PC-9 (cell line): ENCODE measurements around the gene LCN10. TPM values are rescaled to one million over a fixed set of nuclear protein-coding genes. Genes with fewer than 3 reads are reported as not detected.

Experiments
- BruUV-seq: library from RNA; stranded (reverse); fragments of 400-500 nt; replicated peaks from 2 replicates; lab custom pipeline; 2021; lab: Mats Ljungman, UMichigan
- CTCF ChIA-PET: fragments of 300-600 bp; sonication (Branson Sonifier 250); formaldehyde crosslinking; loops from one replicate; lab custom pipeline; 2022; ENCODE audit warnings: antibody characterized with exemption; lab: Charles Lee
- POLR2A ChIA-PET: fragments of 300-600 bp; sonication (Branson Sonifier 250); formaldehyde crosslinking; loops from one replicate; lab custom pipeline; 2022; ENCODE audit warnings: antibody characterized with exemption; ENCODE audit not compliant: unreplicated experiment; lab: Charles Lee
- DNase-seq, 2 experiments: peaks; one replicate each; pipeline versions ENCODE4 v3.0.0 to v3.0.0-alpha.2; 2015 to 2022; ENCODE audit warnings: mixed read lengths in 1 of 2
- H2AFZ ChIP-seq: fragments of 200-600 bp; sonication (generic); 2 replicates; pipeline ENCODE4 v1.8.1; 2017; ENCODE audit warnings: antibody characterized with exemption
- H3F3A ChIP-seq: fragments of 200-600 bp; sonication (generic); 2 replicates; pipeline ENCODE4 v1.8.1; 2017; ENCODE audit warnings: antibody characterized with exemption, mild to moderate bottlenecking, low read depth; ENCODE audit not compliant: insufficient read depth
- H3K27ac ChIP-seq: fragments of 200-600 bp; sonication (generic); 2 replicates; pipeline ENCODE4 v1.6.1; 2016; ENCODE audit warnings: mixed run types
- H3K27me3 ChIP-seq: fragments of 200-600 bp; sonication (generic); 2 replicates; pipeline ENCODE4 v1.6.1; 2016; ENCODE audit warnings: low read depth, mixed run types; ENCODE audit not compliant: insufficient read depth
- H3K36me3 ChIP-seq: fragments of 200-600 bp; sonication (generic); 2 replicates; pipeline ENCODE4 v1.6.1; 2016; ENCODE audit warnings: low read depth, mixed run types
- H3K4me1 ChIP-seq: fragments of 200-600 bp; sonication (generic); replicated peaks from 2 replicates; pipeline ENCODE4 v1.6.1; 2016; ENCODE audit warnings: mixed run types; ENCODE audit not compliant: insufficient read depth
- H3K4me2 ChIP-seq: fragments of 200-600 bp; sonication (generic); 2 replicates; pipeline ENCODE4 v1.6.1; 2017; ENCODE audit warnings: mixed run types
- H3K4me3 ChIP-seq: fragments of 200-600 bp; sonication (generic); 2 replicates; pipeline ENCODE4 v1.6.1; 2016; ENCODE audit warnings: mixed run types
- H3K79me2 ChIP-seq: fragments of 200-600 bp; sonication (generic); 2 replicates; pipeline ENCODE4 v1.6.1; 2017; ENCODE audit warnings: low read depth, mixed run types
- H3K9me2 ChIP-seq: fragments of 200-600 bp; sonication (generic); 2 replicates; pipeline ENCODE4 v1.8.1; 2017; ENCODE audit warnings: mild to moderate bottlenecking; ENCODE audit not compliant: insufficient read depth
- H3K9me3 ChIP-seq: fragments of 200-600 bp; sonication (generic); 2 replicates; pipeline ENCODE4 v1.8.1; 2016; ENCODE audit warnings: low read depth; ENCODE audit not compliant: insufficient read depth
- H4K20me1 ChIP-seq: fragments of 200-600 bp; sonication (generic); 2 replicates; pipeline ENCODE4 v1.8.1; 2017; ENCODE audit not compliant: insufficient read depth
- EZH2 ChIP-seq: fragments of 200-600 bp; sonication (generic); IDR thresholded peaks from 2 replicates; pipeline ENCODE4 v1.8.0; 2017; ENCODE audit warnings: antibody characterized with exemption, low read depth
- intact Hi-C: fragments of 100-400 bp; cut with micrococcal nuclease; formaldehyde crosslinking; loops from one replicate; pipeline ENCODE4 v1.10.0; 2022; ENCODE audit not compliant: unreplicated experiment
- total RNA-seq: library from RNA; stranded (reverse); gene quantifications from 2 replicates; pipeline ENCODE4 v1.2.3, GENCODE V29; 2021
- TF ChIP-seq, protein P1 (sequence below): fragments of 200-600 bp; sonication (generic); conservative IDR thresholded peaks from 2 replicates; pipeline ENCODE4 v1.6.1; 2017; ENCODE audit warnings: mixed run types, antibody characterized with exemption, mild to moderate bottlenecking, moderate library complexity

Gene LCN10
- total RNA-seq, 1 experiment from 2014 or later = 0.94 TPM

- H3K79me2 ChIP-seq = peaks cover 40% of the 10 kb centered on the region
- intact Hi-C loops = loop anchor here (10.0 kb wide), 1 partner anchor 49 kb away; no protein-coding TSS in a partner anchor
- no peak overlapping the region for H3K27ac ChIP-seq
- H3K36me3 ChIP-seq = peaks cover 34% of the 10 kb centered on the region
- peaks cover 20% of the 10 kb centered on the region for H3K4me1 ChIP-seq
- no peak overlapping the region for H2AFZ ChIP-seq
- no peaks in the 10 kb centered on the region for H3K27me3 ChIP-seq
- TF ChIP-seq, protein P1, sequence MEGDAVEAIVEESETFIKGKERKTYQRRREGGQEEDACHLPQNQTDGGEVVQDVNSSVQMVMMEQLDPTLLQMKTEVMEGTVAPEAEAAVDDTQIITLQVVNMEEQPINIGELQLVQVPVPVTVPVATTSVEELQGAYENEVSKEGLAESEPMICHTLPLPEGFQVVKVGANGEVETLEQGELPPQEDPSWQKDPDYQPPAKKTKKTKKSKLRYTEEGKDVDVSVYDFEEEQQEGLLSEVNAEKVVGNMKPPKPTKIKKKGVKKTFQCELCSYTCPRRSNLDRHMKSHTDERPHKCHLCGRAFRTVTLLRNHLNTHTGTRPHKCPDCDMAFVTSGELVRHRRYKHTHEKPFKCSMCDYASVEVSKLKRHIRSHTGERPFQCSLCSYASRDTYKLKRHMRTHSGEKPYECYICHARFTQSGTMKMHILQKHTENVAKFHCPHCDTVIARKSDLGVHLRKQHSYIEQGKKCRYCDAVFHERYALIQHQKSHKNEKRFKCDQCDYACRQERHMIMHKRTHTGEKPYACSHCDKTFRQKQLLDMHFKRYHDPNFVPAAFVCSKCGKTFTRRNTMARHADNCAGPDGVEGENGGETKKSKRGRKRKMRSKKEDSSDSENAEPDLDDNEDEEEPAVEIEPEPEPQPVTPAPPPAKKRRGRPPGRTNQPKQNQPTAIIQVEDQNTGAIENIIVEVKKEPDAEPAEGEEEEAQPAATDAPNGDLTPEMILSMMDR = no peak
- TF ChIP-seq EZH2 = no peak
- no peaks in the 10 kb centered on the region for H3K9me2 ChIP-seq
- ChIA-PET POLR2A (interaction anchor here (0.6 kb wide), 1 partner anchor 12 kb away, joined by 3 read pairs; no protein-coding TSS in a partner anchor), CTCF (interaction anchor here (0.5 kb wide), 1 partner anchor 163 kb away, joined by 3 read pairs; the partner anchor contains the start of gene TRAF2)
- no TSS peak for BruUV-seq
- H3K9me3 ChIP-seq = no peaks in the 10 kb centered on the region
- peaks cover 72% of the 10 kb centered on the region for H4K20me1 ChIP-seq
- no peak overlapping the region for H3K4me2 ChIP-seq
- no peak for DNase-seq
- H3K4me3 ChIP-seq = no peak overlapping the region
- peaks cover 73% of the 10 kb centered on the region for H3F3A ChIP-seq
These were observed 19.3 kb downstream of the LCN10 start for GRCh38 chr9:136723362-136723976.

DNA sequence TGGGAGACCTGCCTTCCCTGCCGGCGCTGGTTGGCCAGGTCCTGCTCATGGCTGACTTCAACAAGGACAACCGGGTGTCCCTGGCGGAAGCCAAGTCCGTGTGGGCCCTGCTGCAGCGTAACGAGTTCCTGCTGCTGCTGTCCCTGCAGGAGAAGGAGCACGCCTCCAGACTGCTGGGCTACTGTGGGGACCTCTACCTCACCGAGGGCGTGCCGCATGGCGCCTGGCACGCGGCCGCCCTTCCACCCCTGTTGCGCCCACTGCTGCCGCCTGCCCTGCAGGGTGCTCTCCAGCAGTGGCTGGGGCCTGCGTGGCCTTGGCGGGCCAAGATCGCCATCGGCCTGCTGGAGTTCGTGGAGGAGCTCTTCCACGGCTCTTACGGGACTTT is 19.8 kb downstream of the LCN10 start:
- Histone ChIP-seq H3F3A (peaks cover 73% of the 10 kb centered on the region), H3K79me2 (peaks cover 38% of the 10 kb centered on the region), H3K27ac (no peak overlapping the region), H4K20me1 (peaks cover 72% of the 10 kb centered on the region), H3K4me3 (no peak overlapping the region), H3K9me2 (no peaks in the 10 kb centered on the region), H3K36me3 (peaks cover 34% of the 10 kb centered on the region), H3K9me3 (no peaks in the 10 kb centered on the region), H2AFZ (no peak overlapping the region), H3K4me1 (peaks cover 20% of the 10 kb centered on the region), H3K4me2 (no peak overlapping the region), H3K27me3 (no peaks in the 10 kb centered on the region)
- no peak for DNase-seq
- POLR2A ChIA-PET = interaction anchor here (0.6 to 0.7 kb wide), 2 partner anchors 13 to 269 kb away, joined by 3 read pairs; partner anchors contain the start of gene PAXX
- no TSS peak for BruUV-seq
- CTCF ChIA-PET = interaction anchor here (0.6 kb wide), 1 partner anchor 97 kb away, joined by 6 read pairs; no protein-coding TSS in a partner anchor
- TF ChIP-seq EZH2 = no peak
- TF ChIP-seq, protein P1 = no peak
- intact Hi-C loops = loop anchor here (10.0 kb wide), 1 partner anchor 48 kb away; no protein-coding TSS in a partner anchor

GRCh38 chr9:136722093-136722968 is 20.4 kb downstream of the LCN10 start:
- H3K79me2 ChIP-seq = peaks cover 32% of the 10 kb centered on the region
- POLR2A ChIA-PET = interaction anchor here (0.7 kb wide), 1 partner anchor 270 kb away, joined by 3 read pairs; the partner anchor contains the start of gene PAXX
- TF ChIP-seq EZH2 = no peak
- TF ChIP-seq, protein P1 = no peak
- intact Hi-C loops = loop anchor here (10.0 kb wide), 1 partner anchor 48 kb away; no protein-coding TSS in a partner anchor
- H3K4me2 ChIP-seq = no peak overlapping the region
- BruUV-seq = no TSS peak
- no peaks in the 10 kb centered on the region for H3K9me2 ChIP-seq
- no peak overlapping the region for H3K27ac ChIP-seq
- no peak for DNase-seq
- no peak overlapping the region for H3K4me3 ChIP-seq
- peaks cover 70% of the 10 kb centered on the region for H3F3A ChIP-seq
- peaks cover 70% of the 10 kb centered on the region for H4K20me1 ChIP-seq
- peaks cover 20% of the 10 kb centered on the region for H3K4me1 ChIP-seq
- CTCF ChIA-PET = interaction anchor here (0.6 kb wide), 1 partner anchor 98 kb away, joined by 6 read pairs; no protein-coding TSS in a partner anchor
- no peaks in the 10 kb centered on the region for H3K9me3 ChIP-seq
- H3K36me3 ChIP-seq = peaks cover 34% of the 10 kb centered on the region
- no peak overlapping the region for H2AFZ ChIP-seq
- H3K27me3 ChIP-seq = no peaks in the 10 kb centered on the region
